K562 (cell line): ENCODE results near the gene RAB4B. TPM values are rescaled to one million over a fixed set of nuclear protein-coding genes. Genes with fewer than 3 reads are reported as not detected.
"Not testable (repeated sequence)": the region's sequence is repeated elsewhere in the genome, so short reads cannot be mapped to it uniquely, and the experiment has no call there.

Source experiments
- ATF3 ChIP-seq, 2 experiments: fragments of 450-650 bp in 1 of 2; sonication (generic) in 1 of 2; formaldehyde crosslinking in 1 of 2; IDR thresholded peaks in 1 of 2; conservative IDR thresholded peaks in 1 of 2; 2 replicates each; pipeline versions ENCODE4 v1.6.1 to v1.8.1; 2016 to 2023; ENCODE audit warnings: mild to moderate bottlenecking in 2 of 2, moderate library complexity in 2 of 2, inconsistent platforms in 1 of 2, missing genetic modification reagents in 1 of 2
- BCOR ChIP-seq: fragments of 450-650 bp; IDR thresholded peaks from 2 replicates; pipeline ENCODE4 v1.6.1; 2016
- BRD9 ChIP-seq: fragments of 450-650 bp; IDR thresholded peaks from 2 replicates; pipeline ENCODE4 v1.6.1; 2018; ENCODE audit warnings: low read depth; ENCODE audit not compliant: partially characterized antibody
- CREB1 ChIP-seq, 2 experiments: sonication (generic) in 1 of 2; formaldehyde crosslinking in 1 of 2; IDR thresholded peaks; 2 replicates each; pipeline versions ENCODE4 v1.6.1 to v1.8.0; 2012 to 2022; ENCODE audit warnings: inconsistent platforms in 1 of 2, mild to moderate bottlenecking in 1 of 2, missing genetic modification reagents in 1 of 2, moderate library complexity in 1 of 2
- EP300 ChIP-seq: IDR thresholded peaks from 2 replicates; pipeline ENCODE4 v1.6.1; 2012; ENCODE audit warnings: low read length, improper control_type of control experiment
- ETV1 ChIP-seq: fragments of 450-650 bp; conservative IDR thresholded peaks from 2 replicates; pipeline ENCODE4 v1.6.1; 2016; ENCODE audit warnings: missing genetic modification characterization, control low read depth, low read depth, missing compliant biosample characterization
- GABPA ChIP-seq: fragments of 200-800 bp; sonication (Bioruptor generic); conservative IDR thresholded peaks from 2 replicates; pipeline ENCODE4 v1.6.1; 2016; ENCODE audit warnings: low read depth, missing genetic modification characterization, missing compliant biosample characterization
- JUND ChIP-seq, 2 experiments: IDR thresholded peaks; 2 replicates in 1 of 2; 3 replicates in 1 of 2; pipeline ENCODE4 v1.6.1; 2011; ENCODE audit warnings: borderline replicate concordance in 2 of 2, low read depth in 2 of 2, low read length in 2 of 2, improper control_type of control experiment in 1 of 2, missing biosample characterization in 1 of 2, missing genetic modification characterization in 1 of 2, missing genetic modification reagents in 1 of 2
- MAFK ChIP-seq: IDR thresholded peaks from 2 replicates; pipeline ENCODE4 v1.6.1; 2011; ENCODE audit warnings: low read length, improper control_type of control experiment
- NFE2 ChIP-seq: IDR thresholded peaks from 2 replicates; pipeline ENCODE4 v1.6.1; 2014; ENCODE audit warnings: antibody characterized with exemption, low read depth
- NR2C2 ChIP-seq, 2 experiments: fragments of 200-800 bp in 1 of 2; sonication (Bioruptor generic) in 1 of 2; sonication (generic) in 1 of 2; formaldehyde crosslinking in 1 of 2; IDR thresholded peaks; 2 replicates each; pipeline versions ENCODE4 v1.6.1 to v1.8.0; 2016 to 2022; ENCODE audit warnings: mild to moderate bottlenecking in 1 of 2, missing compliant biosample characterization in 1 of 2, missing genetic modification characterization in 1 of 2, missing genetic modification reagents in 1 of 2
- TFAP4 ChIP-seq: sonication (generic); formaldehyde crosslinking; IDR thresholded peaks from 2 replicates; pipeline ENCODE4 v1.8.0; 2022; ENCODE audit warnings: missing genetic modification reagents, mild to moderate bottlenecking, moderate library complexity, borderline replicate concordance
- ZBTB11 ChIP-seq, 3 experiments: fragments of 200-800 bp in 1 of 3; fragments of 250-450 bp in 1 of 3; fragments of 450-650 bp in 1 of 3; sonication (Bioruptor Pico) in 1 of 3; sonication (Bioruptor generic) in 1 of 3; formaldehyde crosslinking in 1 of 3; IDR thresholded peaks; 2 replicates each; pipeline versions ENCODE4 v1.6.1 to v1.8.0; 2016 to 2022; ENCODE audit warnings: mild to moderate bottlenecking in 2 of 3, missing genetic modification characterization in 2 of 3, missing compliant biosample characterization in 1 of 3, moderate library complexity in 1 of 3
- ZNF175 ChIP-seq: fragments of 200-800 bp; sonication (Bioruptor generic); IDR thresholded peaks from 2 replicates; pipeline ENCODE4 v1.6.1; 2016; ENCODE audit warnings: low read depth, mild to moderate bottlenecking, missing genetic modification characterization, missing compliant biosample characterization
- ZNF324 ChIP-seq: fragments of 250-450 bp; sonication (Bioruptor Pico); IDR thresholded peaks from 2 replicates; pipeline ENCODE4 v1.4.0; 2020; ENCODE audit warnings: mild to moderate bottlenecking
- ZNF395 ChIP-seq: fragments of 200-800 bp; sonication (Bioruptor generic); IDR thresholded peaks from 2 replicates; pipeline ENCODE4 v1.6.1; 2017; ENCODE audit warnings: missing genetic modification characterization, missing compliant biosample characterization
- ZNF444 ChIP-seq: fragments of 250-450 bp; sonication (Bioruptor Pico); IDR thresholded peaks from 2 replicates; pipeline ENCODE4 v1.4.0; 2020; ENCODE audit warnings: mild to moderate bottlenecking, moderate library complexity
- polyA plus RNA-seq, 8 experiments: library from polyadenylated mRNA; depleted of rRNA in 4 of 8; stranded (reverse) in 5 of 8; unstranded in 3 of 8; fragments of >200 nt; fragmentation: Nextera tagmentation in 2 of 8; fragmentation: Illumina TruSeq in 1 of 8; extraction: Ambion mirVana in 2 of 8; extraction: Trizol in 1 of 8; gene quantifications; 2 replicates each; pipeline versions ENCODE4 v1.2.1 to v1.2.3, GENCODE V29; 2011 to 2014; ENCODE audit warnings: inconsistent platforms in 1 of 8, missing spikeins in 1 of 8
- total RNA-seq, 7 experiments: library from RNA; depleted of rRNA in 6 of 7; stranded (reverse); fragments of >200 nt in 6 of 7; fragmentation: Illumina TruSeq in 2 of 7; extraction: Trizol in 2 of 7; gene quantifications; 2 replicates each; pipeline versions ENCODE4 v1.2.1 to v1.2.3, GENCODE V29; 2011 to 2021; ENCODE audit warnings: low replicate concordance in 1 of 7

The RAB4B gene
- total and polyA plus RNA-seq, 9 of the 15 experiments (the other 6 are each of a cell fraction or from before 2014, with no cell fraction given) = 0.28 to 20.4 (median 9.0) TPM

GRCh38 chr19:40822704-40823553 is 44.9 kb downstream of the RAB4B start (continued):
- TF ChIP-seq ZNF324 (CRISPR knock-in tag) (peak; percentile 64), CREB1 (IDR thresholded peaks at IDR 0.05) (peak; percentile 38; the same call in 1 of the 2 replicates), ZNF395 (CRISPR knock-in tag) (peak; percentile 97), JUND (IDR thresholded peaks at IDR 0.05; ENCODE audit: borderline replicate concordance, low read depth, low read length) (peak; percentile 78), JUND (tag; IDR thresholded peaks at IDR 0.05; ENCODE audit: borderline replicate concordance, low read depth, low read length) (peak; percentile 72; the same call in 1 of the 3 replicates), ZBTB11 (CRISPR knock-in tag; IDR thresholded peaks at IDR 0.05) (peak in 1 of 3 experiments; percentile 42; a peak in 2 of 6 replicates), NFE2 (peak; percentile 67), ATF3 (IDR thresholded peaks at IDR 0.05) (peak; percentile 46; the same call in 1 of the 2 replicates), ETV1 (tag) (peak; percentile 34), BCOR (peak; percentile 71; the same call in 1 of the 2 replicates), MAFK (0 out of 2 replicates have a peak, but pooled peaks have one; percentile 2), BRD9 (peak; percentile 86), NR2C2 (tag; IDR thresholded peaks at IDR 0.05) (peak; percentile 64), ZNF175 (peak; percentile 86), ZNF444 (CRISPR knock-in tag) (peak; percentile 48; the same call in 1 of the 2 replicates), EP300 (peak; percentile 92), TFAP4 (peak; percentile 55), GABPA (tag) (peak; percentile 33)
- not testable (repeated sequence) for TF ChIP-seq CREB1 (CRISPR knock-in tag; IDR thresholded peaks at IDR 0.05); ATF3 (CRISPR knock-in tag; conservative IDR thresholded peaks at IDR 0.05); NR2C2 (CRISPR knock-in tag; IDR thresholded peaks at IDR 0.05)
